PC-3 (cell line): ENCODE measurements around the gene RABGGTA.

Experiments used
- CTCF ChIP-seq: fragments of 300-600 bp; sonication (generic); conservative IDR thresholded peaks from 2 replicates; pipeline ENCODE4 v1.5.1; 2017; ENCODE audit warnings: antibody characterized with exemption, low read depth, mild to moderate bottlenecking, low read length
- EZH2 ChIP-seq: fragments of 300-600 bp; sonication (generic); IDR thresholded peaks from one replicate; pipeline ENCODE4 v1.6.1; 2017; ENCODE audit warnings: antibody characterized with exemption, mild to moderate bottlenecking, low read length; ENCODE audit not compliant: unreplicated experiment

DNA sequence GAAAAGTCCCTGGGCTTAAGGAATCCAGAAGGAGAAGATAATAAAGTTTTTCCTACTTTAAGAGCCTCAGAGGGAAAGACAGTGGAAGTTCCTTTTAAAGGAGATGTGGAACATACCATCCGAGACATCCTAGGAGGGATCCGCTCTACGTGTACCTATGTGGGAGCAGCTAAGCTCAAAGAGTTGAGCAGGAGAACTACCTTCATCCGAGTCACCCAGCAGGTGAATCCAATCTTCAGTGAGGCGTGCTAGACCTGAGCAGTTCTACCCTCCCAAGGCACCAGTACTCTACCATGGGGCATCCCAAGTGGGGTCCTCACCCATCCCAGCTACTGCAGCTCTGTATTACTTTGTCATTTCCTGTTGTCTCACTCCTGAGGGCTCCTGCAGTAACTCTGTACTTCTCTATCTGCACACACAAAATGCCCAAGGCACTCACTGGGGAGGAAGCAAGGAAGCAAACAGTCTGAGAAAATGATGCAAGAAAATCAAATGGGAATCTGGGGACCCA, 32.8 kb downstream of the RABGGTA start:
- TF ChIP-seq CTCF: no peak
- TF ChIP-seq EZH2: no peak
